Upper lobe of left lung (tissue), 6 donors: ENCODE measurements around the gene CLMN. TPM values are rescaled to one million over a fixed set of nuclear protein-coding genes. Genes with fewer than 3 reads are reported as not detected.

Source experiments
- ATAC-seq, 2 donors: fragments of 200-7000 bp; cut with Tn5 transposase; one replicate each; pipeline ENCODE4 v1.9.1; 2022; ENCODE audit warnings: mild to moderate bottlenecking in 2 of 2, moderate library complexity in 2 of 2; ENCODE audit not compliant: low FRiP score in 2 of 2
- DNase-seq, 2 donors: peaks; one replicate each; pipeline ENCODE4 v3.0.0-alpha.2; 2019 to 2020
- H3K27ac ChIP-seq, 4 donors: fragments of 200-600 bp; sonication (generic); one replicate each; pipeline ENCODE4 v1.5.1; 2016 to 2019
- H3K27me3 ChIP-seq, 4 donors: fragments of 200-600 bp; sonication (generic); one replicate each; pipeline ENCODE4 v1.5.1; 2017 to 2019
- H3K36me3 ChIP-seq, 4 donors: fragments of 200-600 bp; sonication (generic); one replicate each; pipeline ENCODE4 v1.5.1; 2016 to 2019
- H3K4me1 ChIP-seq, 4 donors: fragments of 200-600 bp; sonication (generic); one replicate each; pipeline ENCODE4 v1.5.1; 2018 to 2019
- H3K4me3 ChIP-seq, 4 donors: fragments of 200-600 bp; sonication (generic); one replicate each; pipeline ENCODE4 v1.5.1; 2017 to 2019; ENCODE audit warnings: mild to moderate bottlenecking in 2 of 4, moderate library complexity in 1 of 4
- H3K9me3 ChIP-seq, 4 donors: fragments of 200-600 bp; sonication (generic); one replicate each; pipeline ENCODE4 v1.5.1; 2018 to 2019
- EP300 ChIP-seq, 4 donors: sonication (generic); formaldehyde crosslinking; IDR thresholded peaks; one replicate each; pipeline ENCODE4 v1.5.1; 2017; ENCODE audit warnings: antibody characterized with exemption in 4 of 4, control low read depth in 2 of 4
- POLR2A ChIP-seq, 4 donors: fragments of 450-650 bp; IDR thresholded peaks; one replicate each; pipeline ENCODE4 v1.5.1; 2016 to 2017; ENCODE audit warnings: antibody characterized with exemption in 4 of 4, mild to moderate bottlenecking in 2 of 4
- POLR2AphosphoS5 ChIP-seq, 2 donors: sonication (generic); formaldehyde crosslinking; IDR thresholded peaks; one replicate each; pipeline ENCODE4 v1.5.1; 2017; ENCODE audit warnings: antibody characterized with exemption in 2 of 2
- WGBS, 2 donors: methylation state at CpG; one replicate each; pipeline ENCODE4 v1.1.5; 2017 to 2018; 5-methylcytosine and 5-hydroxymethylcytosine counted together
- total RNA-seq, 6 donors: library from RNA; depleted of rRNA in 4 of 6; stranded (reverse); fragments of >200 nt in 4 of 6; gene quantifications; one replicate each; pipeline versions ENCODE4 v1.1.0 to v1.2.1, GENCODE V29; 2016 to 2021
- TF ChIP-seq, protein P1 (sequence below), 6 experiments: fragments of 450-650 bp in 4 of 6; fragments of 200-600 bp in 2 of 6; sonication (generic) in 2 of 6; IDR thresholded peaks; one replicate each; pipeline ENCODE4 v1.5.1; 2016 to 2019; ENCODE audit warnings: antibody characterized with exemption in 6 of 6
- donor health status: DM: no; HTN: no; CAD: no; lungs with moderate emphysema.
- donor health status: DM: no; HTN: yes; CAD: no; lungs with severe emphysema.

CLMN gene
- total RNA-seq, 6 donors from 2014 or later, result 9.7 to 35.5 (median 18.8) TPM

GRCh38 chr14:95261616-95262510 is 57.8 kb downstream of the CLMN start:
- DNase-seq (peak in 1 of 2 donors; percentile 67), ATAC-seq (no peak)
- Histone ChIP-seq H3K27me3 (no peaks in the 10 kb centered on the region), H3K9me3 (no peaks in the 10 kb centered on the region), H3K4me1 (peaks cover 10 to 15% (median 11%) of the 10 kb centered on the region in 4 donors), H3K27ac (peak overlapping the region in 3 of 4 donors; percentile 24 to 36 (median 31)), H3K36me3 (no peaks in the 10 kb centered on the region), H3K4me3 (no peak overlapping the region)
- 66 to 80% methylated on average over 11 to 16 of the region's 16 CpGs for WGBS, 2 donors
- no peak for TF ChIP-seq POLR2A (IDR thresholded peaks at IDR 0.05)
- TF ChIP-seq POLR2AphosphoS5 (IDR thresholded peaks at IDR 0.05), result no peak
- TF ChIP-seq EP300 (IDR thresholded peaks at IDR 0.05), result no peak
- TF ChIP-seq, protein P1, sequence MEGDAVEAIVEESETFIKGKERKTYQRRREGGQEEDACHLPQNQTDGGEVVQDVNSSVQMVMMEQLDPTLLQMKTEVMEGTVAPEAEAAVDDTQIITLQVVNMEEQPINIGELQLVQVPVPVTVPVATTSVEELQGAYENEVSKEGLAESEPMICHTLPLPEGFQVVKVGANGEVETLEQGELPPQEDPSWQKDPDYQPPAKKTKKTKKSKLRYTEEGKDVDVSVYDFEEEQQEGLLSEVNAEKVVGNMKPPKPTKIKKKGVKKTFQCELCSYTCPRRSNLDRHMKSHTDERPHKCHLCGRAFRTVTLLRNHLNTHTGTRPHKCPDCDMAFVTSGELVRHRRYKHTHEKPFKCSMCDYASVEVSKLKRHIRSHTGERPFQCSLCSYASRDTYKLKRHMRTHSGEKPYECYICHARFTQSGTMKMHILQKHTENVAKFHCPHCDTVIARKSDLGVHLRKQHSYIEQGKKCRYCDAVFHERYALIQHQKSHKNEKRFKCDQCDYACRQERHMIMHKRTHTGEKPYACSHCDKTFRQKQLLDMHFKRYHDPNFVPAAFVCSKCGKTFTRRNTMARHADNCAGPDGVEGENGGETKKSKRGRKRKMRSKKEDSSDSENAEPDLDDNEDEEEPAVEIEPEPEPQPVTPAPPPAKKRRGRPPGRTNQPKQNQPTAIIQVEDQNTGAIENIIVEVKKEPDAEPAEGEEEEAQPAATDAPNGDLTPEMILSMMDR (IDR thresholded peaks at IDR 0.05), result no peak

DNA sequence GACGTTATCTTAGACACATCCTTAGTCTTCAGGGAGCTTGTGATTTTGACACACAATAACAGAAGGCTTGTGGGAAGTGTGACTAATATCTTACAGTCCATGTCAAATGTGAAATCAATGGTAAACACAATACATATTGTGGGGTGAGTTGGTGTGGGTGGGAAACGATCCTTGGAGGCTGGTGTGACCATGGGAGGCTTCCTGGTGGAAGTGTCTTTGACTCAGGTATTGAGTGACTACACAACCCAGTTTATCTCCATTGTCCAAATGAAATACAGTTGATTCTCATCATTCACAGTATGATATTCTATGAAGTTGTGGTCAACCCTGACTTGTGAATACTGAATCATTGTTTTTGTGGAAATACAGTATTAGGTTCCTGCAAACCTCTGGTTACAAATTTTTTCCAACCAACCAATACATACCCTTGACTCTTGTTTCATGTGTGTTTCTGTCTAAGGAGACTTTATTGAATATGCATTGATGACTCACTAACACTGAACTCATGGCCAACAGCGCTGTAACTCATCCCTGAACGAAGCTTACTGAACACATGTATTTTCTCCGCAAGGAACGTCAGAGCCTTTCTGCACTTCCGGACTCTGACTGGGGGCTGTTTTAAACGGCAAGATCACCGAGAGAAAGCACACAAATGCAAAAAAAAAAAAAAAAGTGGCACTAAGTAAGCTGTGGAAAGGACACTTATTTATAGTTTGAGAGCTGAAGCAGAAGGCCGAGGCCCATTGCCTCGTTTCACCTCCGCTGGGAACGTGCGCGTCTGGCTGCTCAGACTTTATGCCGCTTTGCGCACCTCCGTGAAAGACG is 59.0 kb downstream of the CLMN start:
- Histone ChIP-seq H3K36me3 (no peaks in the 10 kb centered on the region), H3K27ac (no peak overlapping the region), H3K9me3 (no peaks in the 10 kb centered on the region), H3K4me3 (no peak overlapping the region), H3K27me3 (no peaks in the 10 kb centered on the region), H3K4me1 (peaks cover 8 to 14% (median 10%) of the 10 kb centered on the region in 4 donors)
- DNase-seq (no peak), ATAC-seq (no peak)
- WGBS, 2 donors, result 83 to 87% methylated on average over 19 of the region's 19 CpGs
- TF ChIP-seq POLR2A (IDR thresholded peaks at IDR 0.05) (no peak), EP300 (IDR thresholded peaks at IDR 0.05) (no peak), POLR2AphosphoS5 (IDR thresholded peaks at IDR 0.05) (no peak)
- TF ChIP-seq, protein P1 (IDR thresholded peaks at IDR 0.05), result no peak

DNA sequence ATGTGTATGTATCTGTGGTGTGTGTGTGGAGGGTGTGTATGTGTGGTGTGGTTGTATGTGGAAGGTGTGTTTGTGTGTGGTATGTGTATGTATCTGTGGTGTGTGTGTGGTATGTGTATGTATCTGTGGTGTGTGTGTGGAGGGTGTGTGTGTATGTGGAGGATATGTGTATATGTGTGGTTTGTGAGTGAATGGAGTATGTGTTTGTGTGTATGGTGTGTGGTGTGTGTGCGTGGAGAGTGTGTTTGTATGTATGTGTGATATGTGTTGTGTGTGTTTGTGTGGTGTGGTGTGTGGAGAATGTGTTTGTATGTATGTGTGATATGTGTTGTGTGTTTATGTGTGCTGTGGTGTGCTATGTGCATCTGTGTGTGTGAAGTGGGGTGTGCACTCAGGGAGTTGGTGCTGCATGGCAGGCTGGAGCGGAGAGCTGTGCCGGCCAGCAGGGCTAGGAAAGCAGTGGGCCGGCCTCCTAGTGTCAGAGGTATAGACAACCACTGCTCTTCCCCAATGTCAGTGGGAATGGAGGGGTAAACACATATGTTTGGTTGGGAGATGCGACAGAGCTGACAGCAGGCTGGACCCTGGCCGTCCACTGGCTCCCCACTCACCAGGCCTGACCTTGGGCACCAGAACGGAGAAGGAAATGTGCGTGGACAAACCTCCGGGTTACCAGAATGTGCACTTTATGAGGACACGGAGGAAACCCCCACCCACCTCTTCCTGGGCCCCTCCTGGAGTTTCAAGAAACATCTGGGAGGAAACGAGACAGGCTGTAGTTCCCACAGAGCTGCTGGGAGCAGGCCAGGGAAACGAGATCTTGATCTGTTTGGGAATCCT is 60.7 kb downstream of the CLMN start:
- ATAC-seq (no peak), DNase-seq (no peak)
- H3K36me3 ChIP-seq, result no peaks in the 10 kb centered on the region
- TF ChIP-seq, protein P1 (IDR thresholded peaks at IDR 0.05), result no peak
- TF ChIP-seq EP300 (IDR thresholded peaks at IDR 0.05), result no peak
- no peak for TF ChIP-seq POLR2A (IDR thresholded peaks at IDR 0.05)
- TF ChIP-seq POLR2AphosphoS5 (IDR thresholded peaks at IDR 0.05), result no peak
- H3K27ac ChIP-seq, result peak overlapping the region in 1 of 4 donors; percentile 7
- H3K4me1 ChIP-seq, result peaks cover 5 to 12% (median 6%) of the 10 kb centered on the region in 4 donors
- no peak overlapping the region for H3K4me3 ChIP-seq
- whole genome bisulfite sequencing, 2 donors, result 48 to 50% methylated on average over 8 to 12 of the region's 12 CpGs
- H3K27me3 ChIP-seq, result no peaks in the 10 kb centered on the region
- H3K9me3 ChIP-seq, result no peaks in the 10 kb centered on the region

DNA sequence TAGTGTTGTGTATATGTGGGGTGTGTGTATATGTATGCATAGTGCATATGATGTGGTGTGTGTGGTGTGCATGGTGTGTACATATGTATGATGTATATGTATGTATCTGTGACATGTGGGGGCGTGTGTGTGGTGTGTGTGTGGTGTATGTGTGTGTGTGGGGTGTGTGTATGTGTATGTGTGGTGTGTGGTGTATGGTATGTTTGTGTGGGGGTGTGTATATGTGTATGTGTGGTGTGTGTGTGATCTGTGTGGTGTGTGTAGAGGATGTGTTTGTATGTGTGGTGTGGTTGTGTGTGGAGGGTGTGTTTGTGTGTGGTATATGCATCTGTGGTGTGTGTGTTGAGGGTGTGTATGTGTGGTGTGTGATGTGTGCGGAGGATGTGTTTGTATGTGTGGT is 61.6 kb downstream of the CLMN start:
- DNase-seq (no peak), ATAC-seq (no peak)
- no peaks in the 10 kb centered on the region for H3K9me3 ChIP-seq

More for the DNA sequence above, 61.6 kb downstream of the CLMN start:
- H3K4me3 ChIP-seq, result no peak overlapping the region
- H3K27me3 ChIP-seq, result no peaks in the 10 kb centered on the region
- no peak overlapping the region for H3K27ac ChIP-seq
- peaks cover 5 to 12% (median 6%) of the 10 kb centered on the region in 4 donors for H3K4me1 ChIP-seq
- 85 to 94% methylated on average over 2 of the region's 2 CpGs for WGBS, 2 donors
- H3K36me3 ChIP-seq, result no peaks in the 10 kb centered on the region
- TF ChIP-seq POLR2AphosphoS5 (IDR thresholded peaks at IDR 0.05) (no peak), EP300 (IDR thresholded peaks at IDR 0.05) (no peak), POLR2A (IDR thresholded peaks at IDR 0.05) (no peak)
- TF ChIP-seq, protein P1 (IDR thresholded peaks at IDR 0.05), result no peak
